Smooth muscle cell (in vitro differentiated cells): Measurements from ENCODE around the gene SH3RF2. TPM values are rescaled to one million over a fixed set of nuclear protein-coding genes. Genes with fewer than 3 reads are reported as not detected.

Experiments
- DNase-seq: peaks from one replicate; lab custom pipeline; 2025; ENCODE audit not compliant: unreplicated experiment; lab: John Stamatoyannopoulos, UW
- H2AFZ ChIP-seq: fragments of 200-600 bp; sonication (generic); 2 replicates; pipeline ENCODE4 v1.6.0; 2016; ENCODE audit warnings: antibody characterized with exemption, low read depth, mild to moderate bottlenecking
- H3F3A ChIP-seq: fragments of 200-600 bp; sonication (generic); 2 replicates; pipeline ENCODE4 v1.6.0; 2017; ENCODE audit warnings: antibody characterized with exemption, low read depth
- H3K27ac ChIP-seq: fragments of 200-600 bp; sonication (generic); 2 replicates; pipeline ENCODE4 v1.5.1; 2016; ENCODE audit warnings: low read depth, mild to moderate bottlenecking
- H3K27me3 ChIP-seq: fragments of 200-600 bp; sonication (generic); 2 replicates; pipeline ENCODE4 v1.6.1; 2016; ENCODE audit warnings: low read depth, mild to moderate bottlenecking
- H3K36me3 ChIP-seq: fragments of 200-600 bp; sonication (generic); 2 replicates; pipeline ENCODE4 v1.5.1; 2016; ENCODE audit warnings: low read depth
- H3K4me1 ChIP-seq: fragments of 200-600 bp; sonication (generic); 2 replicates; pipeline ENCODE4 v1.5.1; 2016; ENCODE audit warnings: low read depth
- H3K4me2 ChIP-seq: fragments of 200-600 bp; sonication (generic); 2 replicates; pipeline ENCODE4 v1.6.0; 2016; ENCODE audit warnings: mild to moderate bottlenecking
- H3K4me3 ChIP-seq: fragments of 200-600 bp; sonication (generic); 2 replicates; pipeline ENCODE4 v1.5.1; 2016; ENCODE audit warnings: mild to moderate bottlenecking
- H3K79me2 ChIP-seq: fragments of 200-600 bp; sonication (generic); 2 replicates; pipeline ENCODE4 v1.6.0; 2016; ENCODE audit warnings: low read depth, mild to moderate bottlenecking
- H3K9ac ChIP-seq: fragments of 200-600 bp; sonication (generic); 2 replicates; pipeline ENCODE4 v1.6.0; 2016; ENCODE audit warnings: low read depth
- H3K9me3 ChIP-seq: fragments of 200-600 bp; sonication (generic); replicated peaks from 2 replicates; pipeline ENCODE4 v1.5.1; 2016; ENCODE audit warnings: low read depth
- H4K20me1 ChIP-seq: fragments of 200-600 bp; sonication (generic); 2 replicates; pipeline ENCODE4 v1.6.0; 2016; ENCODE audit warnings: low read depth
- WGBS: methylation state at CpG from one replicate; pipeline ENCODE4 v1.1.7; 2016; ENCODE audit warnings: low lambda C conversion rate; 5-methylcytosine and 5-hydroxymethylcytosine counted together
- polyA plus RNA-seq: library from polyadenylated mRNA; unstranded; fragments of >200 nt; fragmentation: Nextera tagmentation; extraction: Ambion mirVana; gene quantifications from 2 replicates; pipeline ENCODE4 v1.2.1, GENCODE V29; 2016
- total RNA-seq: library from RNA; depleted of rRNA; stranded (reverse); fragments of >200 nt; gene quantifications from 2 replicates; pipeline ENCODE4 v1.2.3, GENCODE V29; 2014
- TF ChIP-seq, protein P1 (sequence below): fragments of 200-600 bp; sonication (generic); IDR thresholded peaks from 2 replicates; pipeline ENCODE4 v1.5.1; 2017; ENCODE audit warnings: borderline replicate concordance, mild to moderate bottlenecking, antibody characterized with exemption; ENCODE audit not compliant: insufficient read depth, poor library complexity, severe bottlenecking

The SH3RF2 gene
- total and polyA plus RNA-seq, 2 experiments from 2014 or later = 1.0 to 2.0 TPM

DNA sequence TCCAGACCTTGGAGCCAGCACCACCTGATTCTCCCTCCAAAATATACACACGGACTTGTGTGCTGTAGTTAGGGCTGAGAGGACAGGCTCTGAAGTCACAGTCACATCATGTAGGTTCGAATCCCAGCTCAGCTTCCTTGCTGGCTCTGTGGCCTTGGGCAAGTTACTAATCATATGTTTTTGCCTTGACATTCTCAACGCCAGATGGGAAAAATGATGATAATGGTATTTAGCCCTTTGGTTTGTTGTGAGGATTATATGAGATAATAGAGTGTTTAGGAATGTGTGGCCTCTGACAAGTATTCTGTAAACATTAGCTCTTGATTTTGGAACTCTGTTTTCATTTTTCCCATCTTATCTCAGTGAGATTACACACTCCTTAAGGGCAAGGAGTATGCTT is 96.5 kb downstream of the SH3RF2 start:
- no peaks in the 10 kb centered on the region for H3K9me3 ChIP-seq
- no peak overlapping the region for H3K4me2 ChIP-seq
- H3K79me2 ChIP-seq = no peaks in the 10 kb centered on the region
- H2AFZ ChIP-seq = no peak overlapping the region
- no peak overlapping the region for H3K9ac ChIP-seq
- no peaks in the 10 kb centered on the region for H3K27me3 ChIP-seq
- H4K20me1 ChIP-seq = no peaks in the 10 kb centered on the region
- no peak overlapping the region for H3K4me3 ChIP-seq
- no peaks in the 10 kb centered on the region for H3K36me3 ChIP-seq
- no peaks in the 10 kb centered on the region for H3K4me1 ChIP-seq
- no peak for DNase-seq
- WGBS = 59% methylated on average over 3 of the region's 3 CpGs
- TF ChIP-seq, protein P1, sequence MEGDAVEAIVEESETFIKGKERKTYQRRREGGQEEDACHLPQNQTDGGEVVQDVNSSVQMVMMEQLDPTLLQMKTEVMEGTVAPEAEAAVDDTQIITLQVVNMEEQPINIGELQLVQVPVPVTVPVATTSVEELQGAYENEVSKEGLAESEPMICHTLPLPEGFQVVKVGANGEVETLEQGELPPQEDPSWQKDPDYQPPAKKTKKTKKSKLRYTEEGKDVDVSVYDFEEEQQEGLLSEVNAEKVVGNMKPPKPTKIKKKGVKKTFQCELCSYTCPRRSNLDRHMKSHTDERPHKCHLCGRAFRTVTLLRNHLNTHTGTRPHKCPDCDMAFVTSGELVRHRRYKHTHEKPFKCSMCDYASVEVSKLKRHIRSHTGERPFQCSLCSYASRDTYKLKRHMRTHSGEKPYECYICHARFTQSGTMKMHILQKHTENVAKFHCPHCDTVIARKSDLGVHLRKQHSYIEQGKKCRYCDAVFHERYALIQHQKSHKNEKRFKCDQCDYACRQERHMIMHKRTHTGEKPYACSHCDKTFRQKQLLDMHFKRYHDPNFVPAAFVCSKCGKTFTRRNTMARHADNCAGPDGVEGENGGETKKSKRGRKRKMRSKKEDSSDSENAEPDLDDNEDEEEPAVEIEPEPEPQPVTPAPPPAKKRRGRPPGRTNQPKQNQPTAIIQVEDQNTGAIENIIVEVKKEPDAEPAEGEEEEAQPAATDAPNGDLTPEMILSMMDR = no peak
- H3F3A ChIP-seq = no peaks in the 10 kb centered on the region
- no peak overlapping the region for H3K27ac ChIP-seq

GRCh38 chr5:146034127-146034526 is 97.7 kb downstream of the SH3RF2 start:
- no peak overlapping the region for H2AFZ ChIP-seq
- TF ChIP-seq, protein P1 = no peak
- no peaks in the 10 kb centered on the region for H3F3A ChIP-seq
- no peak overlapping the region for H3K27ac ChIP-seq
- no peaks in the 10 kb centered on the region for H3K4me1 ChIP-seq
- H3K4me2 ChIP-seq = no peak overlapping the region
- no peaks in the 10 kb centered on the region for H3K27me3 ChIP-seq
- WGBS = 82% methylated on average over 2 of the region's 2 CpGs
- H3K4me3 ChIP-seq = no peak overlapping the region
- H3K9me3 ChIP-seq = no peaks in the 10 kb centered on the region
- DNase-seq = no peak
- no peaks in the 10 kb centered on the region for H3K79me2 ChIP-seq
- no peak overlapping the region for H3K9ac ChIP-seq
- H3K36me3 ChIP-seq = no peaks in the 10 kb centered on the region
- H4K20me1 ChIP-seq = no peaks in the 10 kb centered on the region

DNA sequence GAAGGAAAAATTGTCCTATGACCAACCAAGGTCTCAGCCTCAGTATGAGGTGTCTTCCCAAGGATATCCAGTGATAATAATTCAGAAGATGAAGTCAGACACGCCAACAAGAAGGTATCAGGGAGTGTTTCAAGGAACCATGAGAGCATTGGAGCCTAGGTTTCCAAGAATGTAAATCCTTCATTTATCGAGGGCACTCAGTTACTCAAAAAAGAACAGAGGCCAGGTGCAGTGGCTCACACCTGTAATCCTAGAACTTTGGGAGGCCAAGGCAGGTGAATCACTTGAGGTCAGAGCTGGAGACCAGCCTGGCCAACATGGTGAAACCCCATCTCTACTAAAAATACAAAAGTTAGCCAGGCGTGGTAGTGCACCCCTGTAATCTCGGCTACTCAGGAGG is 98.2 kb downstream of the SH3RF2 start:
- no peak overlapping the region for H2AFZ ChIP-seq
- no peaks in the 10 kb centered on the region for H3K36me3 ChIP-seq
- no peaks in the 10 kb centered on the region for H4K20me1 ChIP-seq
- DNase-seq = no peak
- no peak overlapping the region for H3K4me2 ChIP-seq
- no peak overlapping the region for H3K9ac ChIP-seq
- no peaks in the 10 kb centered on the region for H3F3A ChIP-seq
- H3K79me2 ChIP-seq = no peaks in the 10 kb centered on the region
- H3K27ac ChIP-seq = no peak overlapping the region
- TF ChIP-seq, protein P1 = no peak
- H3K9me3 ChIP-seq = no peaks in the 10 kb centered on the region
- WGBS = 72% methylated on average over 4 of the region's 4 CpGs
- no peaks in the 10 kb centered on the region for H3K4me1 ChIP-seq
- no peak overlapping the region for H3K4me3 ChIP-seq
- no peaks in the 10 kb centered on the region for H3K27me3 ChIP-seq

DNA sequence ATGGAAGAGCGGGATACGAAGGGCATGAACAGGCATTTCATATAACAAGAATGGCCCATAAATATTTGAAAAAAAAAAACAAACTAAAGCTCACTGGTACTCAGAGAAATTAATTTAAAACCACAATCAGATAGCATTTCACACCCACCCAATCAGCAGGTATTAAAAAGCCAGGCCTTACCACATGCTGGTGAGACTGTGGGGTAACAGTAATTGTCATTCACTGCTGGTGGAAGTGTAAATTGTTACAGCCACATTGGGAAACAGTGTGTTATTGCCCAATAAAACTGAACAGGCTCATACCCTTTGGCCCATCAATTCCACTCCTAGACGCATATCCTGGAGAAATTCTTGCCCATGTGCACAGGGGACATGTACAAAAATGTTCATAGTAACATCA is 103.0 kb downstream of the SH3RF2 start:
- 97% methylated on average over 3 of the region's 3 CpGs for WGBS
- no peaks in the 10 kb centered on the region for H3K9me3 ChIP-seq
- H3K4me3 ChIP-seq = no peak overlapping the region
- H3K27ac ChIP-seq = no peak overlapping the region
- no peaks in the 10 kb centered on the region for H3K79me2 ChIP-seq
- DNase-seq = no peak
- no peaks in the 10 kb centered on the region for H3K36me3 ChIP-seq
- H2AFZ ChIP-seq = no peak overlapping the region
- H3K4me1 ChIP-seq = no peaks in the 10 kb centered on the region
- H3F3A ChIP-seq = no peaks in the 10 kb centered on the region
- no peaks in the 10 kb centered on the region for H3K27me3 ChIP-seq
- H3K4me2 ChIP-seq = no peak overlapping the region
- H4K20me1 ChIP-seq = no peaks in the 10 kb centered on the region
- H3K9ac ChIP-seq = no peak overlapping the region
- TF ChIP-seq, protein P1 = no peak
